Mesenchymal stem cell (in vitro differentiated cells and primary cell): Measurements from ENCODE around the gene ID2.
A peak's percentile ranks its signal among the peaks of the same experiment; 100 is the strongest.

Source experiments
- DNase-seq: peaks from one replicate; pipeline ENCODE4 v3.0.0-alpha.2; 2013
- H2AFZ ChIP-seq: one replicate; pipeline ENCODE4 v1.6.1; 2013; ENCODE audit warnings: low read depth, mild to moderate bottlenecking, control low read depth, inconsistent platforms, low read length, moderate library complexity
- H2AK5ac ChIP-seq: 2 replicates; pipeline ENCODE4 v1.6.1; 2013; ENCODE audit warnings: low read length, moderate library complexity, mild to moderate bottlenecking, inconsistent platforms; ENCODE audit not compliant: severe bottlenecking
- H2BK120ac ChIP-seq: one replicate; pipeline ENCODE4 v1.6.1; 2013; ENCODE audit warnings: low read depth, mild to moderate bottlenecking, inconsistent platforms, low read length, moderate library complexity
- H2BK12ac ChIP-seq, 2 experiments: one replicate each; pipeline ENCODE4 v1.6.1; 2013; ENCODE audit warnings: inconsistent platforms in 2 of 2, low read length in 2 of 2, mild to moderate bottlenecking in 2 of 2, moderate library complexity in 2 of 2, control low read depth in 1 of 2
- H2BK15ac ChIP-seq: one replicate; pipeline ENCODE4 v1.6.1; 2013; ENCODE audit warnings: mild to moderate bottlenecking, low read depth, inconsistent platforms; ENCODE audit not compliant: poor library complexity, severe bottlenecking
- H2BK5ac ChIP-seq: 2 replicates; pipeline ENCODE4 v1.6.1; 2013; ENCODE audit warnings: low read depth, mild to moderate bottlenecking, low read length, control low read depth, inconsistent platforms; ENCODE audit not compliant: poor library complexity, severe bottlenecking
- H3K14ac ChIP-seq, 2 experiments: one replicate each; pipeline ENCODE4 v1.6.1; 2013; ENCODE audit warnings: inconsistent platforms in 2 of 2, low read length in 2 of 2, control low read depth in 1 of 2, mild to moderate bottlenecking in 1 of 2, moderate library complexity in 1 of 2
- H3K18ac ChIP-seq, 2 experiments: one replicate each; pipeline ENCODE4 v1.6.1; 2013; ENCODE audit warnings: inconsistent platforms in 2 of 2, low read length in 2 of 2, control low read depth in 1 of 2, low read depth in 1 of 2, mild to moderate bottlenecking in 1 of 2
- H3K23ac ChIP-seq, 2 experiments: one replicate each; pipeline ENCODE4 v1.6.1; 2013; ENCODE audit warnings: inconsistent platforms in 2 of 2, low read length in 2 of 2, mild to moderate bottlenecking in 2 of 2, moderate library complexity in 2 of 2, control low read depth in 1 of 2
- H3K27ac ChIP-seq: 2 replicates; pipeline ENCODE4 v1.5.1; 2013; ENCODE audit warnings: mild to moderate bottlenecking, moderate library complexity, low read length, control low read depth, inconsistent platforms; ENCODE audit not compliant: poor library complexity, severe bottlenecking
- H3K27me3 ChIP-seq, 2 experiments: 2 replicates each; pipeline versions ENCODE4 v1.6.1 to v1.7.0; 2013; ENCODE audit warnings: low read length in 2 of 2, mild to moderate bottlenecking in 2 of 2, moderate library complexity in 2 of 2, control low read depth in 1 of 2, inconsistent platforms in 1 of 2; ENCODE audit not compliant: control insufficient read depth in 1 of 2, insufficient read depth in 1 of 2
- H3K36me3 ChIP-seq, 2 experiments: 2 replicates each; pipeline versions ENCODE4 v1.6.1 to v1.7.0; 2013; ENCODE audit warnings: low read length in 2 of 2, control low read depth in 1 of 2, inconsistent platforms in 1 of 2, low read depth in 1 of 2, mild to moderate bottlenecking in 1 of 2; ENCODE audit not compliant: insufficient read depth in 2 of 2, control insufficient read depth in 1 of 2
- H3K4ac ChIP-seq, 2 experiments: one replicate each; pipeline ENCODE4 v1.6.1; 2013; ENCODE audit warnings: inconsistent platforms in 2 of 2, low read length in 2 of 2, mild to moderate bottlenecking in 2 of 2, moderate library complexity in 2 of 2, control low read depth in 1 of 2, low read depth in 1 of 2
- H3K4me1 ChIP-seq: 2 replicates; pipeline ENCODE4 v1.6.1; 2013; ENCODE audit warnings: low read depth, low read length, control low read depth; ENCODE audit not compliant: control insufficient read depth, insufficient read depth
- H3K4me2 ChIP-seq: 2 replicates; pipeline ENCODE4 v1.6.1; 2013; ENCODE audit warnings: low read length, mild to moderate bottlenecking, inconsistent platforms; ENCODE audit not compliant: poor library complexity, severe bottlenecking
- H3K4me3 ChIP-seq, 2 experiments: 2 replicates each; pipeline versions ENCODE4 v1.5.1 to v1.7.0; 2013; ENCODE audit warnings: low read length in 2 of 2, mild to moderate bottlenecking in 2 of 2, control low read depth in 1 of 2, low read depth in 1 of 2; ENCODE audit not compliant: insufficient read depth in 1 of 2
- H3K79me1 ChIP-seq: replicated peaks from 2 replicates; pipeline ENCODE4 v1.6.1; 2013; ENCODE audit warnings: mild to moderate bottlenecking, control low read depth, low read length, inconsistent platforms; ENCODE audit not compliant: poor library complexity, severe bottlenecking
- H3K9ac ChIP-seq: 2 replicates; pipeline ENCODE4 v1.7.0; 2013; ENCODE audit warnings: mild to moderate bottlenecking, low read length, moderate library complexity
- H3K9me3 ChIP-seq: 2 replicates; pipeline ENCODE4 v1.7.0; 2013; ENCODE audit warnings: mild to moderate bottlenecking, low read length; ENCODE audit not compliant: control insufficient read depth
- H4K8ac ChIP-seq: one replicate; pipeline ENCODE4 v1.6.1; 2013; ENCODE audit warnings: inconsistent platforms, mild to moderate bottlenecking, low read length, moderate library complexity
- H4K91ac ChIP-seq: one replicate; pipeline ENCODE4 v1.6.1; 2013; ENCODE audit warnings: mild to moderate bottlenecking, low read length, inconsistent platforms
- WGBS: methylation state at CpG from one replicate; pipeline ENCODE4 v1.1.7; 2013; ENCODE audit warnings: mixed read lengths; 5-methylcytosine and 5-hydroxymethylcytosine counted together

The ID2 gene

GRCh38 chr2:8641301-8641965 is 40.4 kb upstream of the ID2 start:
- no peak overlapping the region for H3K14ac ChIP-seq
- H3K27ac ChIP-seq: no peak overlapping the region
- peaks cover 3% of the 10 kb centered on the region for H3K9me3 ChIP-seq
- whole genome bisulfite sequencing: 94% methylated on average over 13 of the region's 16 CpGs
- no peak overlapping the region for H3K9ac ChIP-seq
- H3K79me1 ChIP-seq: no peaks in the 10 kb centered on the region
- no peak overlapping the region for H2BK5ac ChIP-seq
- H3K4ac ChIP-seq: no peak overlapping the region
- H3K23ac ChIP-seq: no peak overlapping the region
- peaks cover 0 to 5% of the 10 kb centered on the region in 2 experiments for H3K27me3 ChIP-seq
- H3K36me3 ChIP-seq: peaks cover 0 to under 1% of the 10 kb centered on the region in 2 experiments
- H3K4me2 ChIP-seq: no peak overlapping the region
- peaks cover 12% of the 10 kb centered on the region for H3K4me1 ChIP-seq
- no peak overlapping the region for H2AFZ ChIP-seq
- no peak overlapping the region for H2BK12ac ChIP-seq
- H4K91ac ChIP-seq: no peak overlapping the region
- H2AK5ac ChIP-seq: no peak overlapping the region
- H3K4me3 ChIP-seq: no peak overlapping the region
- no peak overlapping the region for H2BK120ac ChIP-seq
- H4K8ac ChIP-seq: no peak overlapping the region
- H2BK15ac ChIP-seq: no peak overlapping the region
- no peak overlapping the region for H3K18ac ChIP-seq
- no peak for DNase-seq

DNA sequence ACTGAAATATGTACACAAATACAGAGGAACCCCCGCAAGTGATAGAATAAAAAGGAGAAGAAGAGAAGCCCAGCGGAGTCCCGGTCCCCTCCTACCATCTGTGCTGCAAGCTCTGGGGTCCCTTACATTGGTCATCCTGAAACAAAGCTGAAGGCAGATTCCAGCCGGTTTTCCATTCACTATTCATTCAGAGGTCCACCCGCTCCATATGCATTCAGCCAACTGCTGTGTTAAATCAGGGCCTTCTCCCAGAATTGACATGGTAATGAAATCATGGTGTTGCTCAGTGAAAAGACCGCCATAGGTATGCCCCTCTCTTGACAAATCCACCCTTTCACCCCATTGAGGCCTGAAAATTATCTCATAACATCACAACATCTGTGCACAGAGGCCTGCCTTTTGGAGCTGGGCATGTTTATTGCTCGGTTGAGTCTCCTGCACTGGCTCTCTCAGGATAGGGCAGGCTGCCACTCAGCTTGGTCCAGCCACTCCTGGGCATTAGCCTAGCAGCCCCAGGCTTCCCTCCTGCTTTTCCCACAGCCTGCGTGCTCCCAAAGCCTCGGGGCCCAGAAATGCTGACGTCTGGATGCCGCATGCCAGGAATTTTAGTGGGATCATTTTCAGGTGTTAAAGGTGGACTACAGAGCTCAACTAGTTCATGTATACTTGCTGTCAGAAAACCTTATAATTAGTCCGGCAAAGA is 39.3 kb upstream of the ID2 start:
- Histone ChIP-seq H4K8ac (no peak overlapping the region), H2AFZ (no peak overlapping the region), H3K4me1 (peaks cover 7% of the 10 kb centered on the region), H4K91ac (no peak overlapping the region), H3K9ac (no peak overlapping the region), H2AK5ac (no peak overlapping the region), H3K79me1 (no peaks in the 10 kb centered on the region), H3K4me2 (no peak overlapping the region), H3K36me3 (peaks cover 0 to 2% of the 10 kb centered on the region in 2 experiments), H3K14ac (no peak overlapping the region), H2BK5ac (no peak overlapping the region), H2BK15ac (no peak overlapping the region), H3K4ac (no peak overlapping the region), H2BK120ac (no peak overlapping the region), H3K18ac (no peak overlapping the region), H3K4me3 (no peak overlapping the region), H3K23ac (no peak overlapping the region), H3K27me3 (peaks cover 0 to 5% of the 10 kb centered on the region in 2 experiments), H3K27ac (no peak overlapping the region), H2BK12ac (no peak overlapping the region), H3K9me3 (peaks cover 4% of the 10 kb centered on the region)
- 88% methylated on average over 12 of the region's 12 CpGs for WGBS
- no peak for DNase-seq

DNA sequence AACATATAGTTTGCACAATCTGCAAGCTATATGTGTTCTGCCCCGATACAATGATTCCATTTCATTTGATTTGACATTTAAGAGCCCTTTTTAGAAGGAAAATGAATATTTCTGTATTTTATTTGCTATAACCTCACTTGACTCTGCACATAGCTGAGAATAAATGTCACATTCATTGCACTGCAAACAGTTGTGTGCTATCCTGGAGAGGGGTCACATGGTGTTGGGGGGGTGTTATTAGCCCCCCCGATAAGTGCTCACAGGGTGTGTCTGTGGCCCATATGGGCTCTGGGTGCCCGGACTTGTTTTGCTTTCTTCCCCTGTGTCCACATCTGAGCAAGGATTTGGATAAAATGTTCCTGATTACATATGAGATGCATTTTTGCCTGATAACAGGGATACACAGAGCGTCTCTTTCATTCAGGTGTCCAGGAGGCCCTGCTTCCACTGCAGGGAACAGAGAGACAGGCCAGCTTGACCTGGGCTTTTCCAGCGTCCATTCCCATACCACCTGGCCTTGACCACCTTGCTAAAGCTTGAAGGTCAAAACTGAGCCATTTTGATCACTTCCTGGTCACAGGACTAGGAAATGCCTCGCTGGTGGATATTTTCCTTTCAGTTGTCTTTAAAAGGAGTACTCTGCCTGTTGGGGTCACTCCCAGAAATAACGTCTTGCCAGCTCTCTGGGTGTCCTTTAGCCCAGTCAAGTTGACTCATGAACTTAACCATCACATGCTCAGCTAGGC is 38.4 kb upstream of the ID2 start:
- Histone ChIP-seq H3K27ac (no peak overlapping the region), H3K14ac (no peak overlapping the region), H3K36me3 (peaks cover 0 to 2% of the 10 kb centered on the region in 2 experiments), H3K23ac (no peak overlapping the region), H4K91ac (no peak overlapping the region), H3K79me1 (no peaks in the 10 kb centered on the region), H2AK5ac (no peak overlapping the region), H2BK5ac (no peak overlapping the region), H4K8ac (no peak overlapping the region), H2BK12ac (no peak overlapping the region), H3K4me2 (no peak overlapping the region), H3K18ac (no peak overlapping the region), H3K27me3 (no peaks in the 10 kb centered on the region), H3K4ac (no peak overlapping the region), H2AFZ (no peak overlapping the region), H3K4me3 (peak overlapping the region in 1 of 2 experiments; percentile 11), H3K4me1 (peaks cover 7% of the 10 kb centered on the region), H3K9me3 (peaks cover 7% of the 10 kb centered on the region), H2BK15ac (no peak overlapping the region), H3K9ac (no peak overlapping the region), H2BK120ac (no peak overlapping the region)
- 92% methylated on average over 6 of the region's 7 CpGs for WGBS
- DNase-seq: no peak

DNA sequence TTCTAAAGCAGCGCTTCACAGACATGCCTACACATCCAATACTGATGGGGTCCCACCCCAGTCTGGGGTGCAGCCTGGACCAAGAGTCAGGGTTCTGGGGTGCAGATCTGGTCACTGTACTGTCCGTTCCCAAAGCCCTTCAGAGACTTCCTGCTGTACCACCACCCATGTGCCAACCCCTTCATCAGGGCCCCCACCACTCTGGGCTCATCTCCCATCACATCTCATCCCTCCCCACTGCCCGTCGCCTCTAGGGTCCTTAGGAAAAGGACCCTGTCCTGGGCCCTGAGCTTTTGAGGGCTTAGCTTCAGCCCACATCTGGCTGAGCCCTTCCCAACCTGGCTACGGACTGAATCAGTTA is 37.9 kb upstream of the ID2 start:
- peaks cover 0 to 2% of the 10 kb centered on the region in 2 experiments for H3K36me3 ChIP-seq
- no peak overlapping the region for H3K27ac ChIP-seq
- no peak overlapping the region for H4K91ac ChIP-seq
- H2BK15ac ChIP-seq: no peak overlapping the region
- H4K8ac ChIP-seq: no peak overlapping the region
- no peaks in the 10 kb centered on the region for H3K27me3 ChIP-seq
- no peak for DNase-seq
- no peak overlapping the region for H2AFZ ChIP-seq
- H3K4me3 ChIP-seq: peak overlapping the region in 1 of 2 experiments; percentile 11
- no peaks in the 10 kb centered on the region for H3K79me1 ChIP-seq
- peaks cover 7% of the 10 kb centered on the region for H3K4me1 ChIP-seq
- no peak overlapping the region for H3K23ac ChIP-seq
- H3K4me2 ChIP-seq: no peak overlapping the region
- H3K18ac ChIP-seq: no peak overlapping the region
- no peak overlapping the region for H3K4ac ChIP-seq
- H3K9ac ChIP-seq: peak overlapping the region; percentile 9
- H2BK120ac ChIP-seq: no peak overlapping the region
- H3K9me3 ChIP-seq: peaks cover 7% of the 10 kb centered on the region
- no peak overlapping the region for H2BK12ac ChIP-seq
- WGBS: 91% methylated on average over 5 of the region's 5 CpGs
- no peak overlapping the region for H2BK5ac ChIP-seq
- no peak overlapping the region for H2AK5ac ChIP-seq
- H3K14ac ChIP-seq: no peak overlapping the region
